IMR-90 (cell line): ENCODE results near the gene AJAP1. TPM values are rescaled to one million over a fixed set of nuclear protein-coding genes. Genes with fewer than 3 reads are reported as not detected.

Source experiments
- ATAC-seq: fragments of 200-7000 bp; cut with Tn5 transposase; 2 replicates; pipeline ENCODE4 v1.9.1; 2020; ENCODE audit warnings: low read depth, mild to moderate bottlenecking, moderate library complexity
- BruUV-seq: library from RNA; stranded (reverse); fragments of 400-500 nt; replicated peaks from 2 replicates; lab custom pipeline; 2021; lab: Mats Ljungman, UMichigan
- CTCF ChIA-PET: fragments of 300-600 bp; formaldehyde crosslinking; extraction: SDS; loops from one replicate; lab custom pipeline; 2021; ENCODE audit warnings: antibody characterized with exemption; lab: Yijun Ruan, JAX
- POLR2A ChIA-PET: fragments of 300-600 bp; sonication (Branson Sonifier 250); formaldehyde crosslinking; loops from one replicate; lab custom pipeline; 2022; ENCODE audit warnings: antibody characterized with exemption; ENCODE audit not compliant: unreplicated experiment; lab: Charles Lee
- DNase-seq: peaks from one replicate; pipeline ENCODE4 v3.0.0; 2013
- H2AFZ ChIP-seq: replicated peaks from 2 replicates; pipeline ENCODE3; 2013; ENCODE audit warnings: low read length, mild to moderate bottlenecking; ENCODE audit not compliant: poor library complexity
- H2AK5ac ChIP-seq: 2 replicates; pipeline ENCODE4 v1.6.1; 2013; ENCODE audit warnings: low read depth, low read length, inconsistent platforms
- H2AK9ac ChIP-seq: replicated peaks from 2 replicates; pipeline ENCODE3; 2013; ENCODE audit warnings: mild to moderate bottlenecking, low read depth, low read length, moderate library complexity; ENCODE audit not compliant: poor library complexity
- H2BK120ac ChIP-seq: 2 replicates; pipeline ENCODE4 v1.6.1; 2013; ENCODE audit warnings: low read depth, low read length, inconsistent platforms
- H2BK15ac ChIP-seq: 3 replicates; pipeline ENCODE4 v1.6.1; 2013; ENCODE audit warnings: low read depth, low read length, inconsistent platforms
- H2BK20ac ChIP-seq: 2 replicates; pipeline ENCODE4 v1.6.1; 2013; ENCODE audit warnings: low read depth, mild to moderate bottlenecking, inconsistent platforms, low read length, moderate library complexity
- H2BK5ac ChIP-seq: 2 replicates; pipeline ENCODE4 v1.6.1; 2013; ENCODE audit warnings: mild to moderate bottlenecking, low read depth, low read length, inconsistent platforms; ENCODE audit not compliant: poor library complexity, severe bottlenecking
- H3K14ac ChIP-seq: replicated peaks from 2 replicates; pipeline ENCODE4 v1.6.1; 2013; ENCODE audit warnings: low read depth, low read length, inconsistent platforms
- H3K18ac ChIP-seq: 2 replicates; pipeline ENCODE4 v1.6.1; 2013; ENCODE audit warnings: low read depth, low read length, control low read depth
- H3K23ac ChIP-seq: 2 replicates; pipeline ENCODE4 v1.6.1; 2013; ENCODE audit warnings: low read depth, low read length, inconsistent platforms
- H3K27ac ChIP-seq: 2 replicates; pipeline ENCODE4 v1.5.1; 2013; ENCODE audit warnings: mild to moderate bottlenecking, control low read depth, low read length; ENCODE audit not compliant: insufficient read depth
- H3K27me3 ChIP-seq: 2 replicates; pipeline ENCODE4 v1.6.1; 2013; ENCODE audit warnings: low read length; ENCODE audit not compliant: control insufficient read depth, insufficient read depth
- H3K36me3 ChIP-seq: 2 replicates; pipeline ENCODE4 v1.6.1; 2013; ENCODE audit warnings: low read length, mixed read lengths; ENCODE audit not compliant: control insufficient read depth, insufficient read depth
- H3K4ac ChIP-seq: 2 replicates; pipeline ENCODE4 v1.6.1; 2013; ENCODE audit warnings: low read depth, low read length, inconsistent platforms
- H3K4me1 ChIP-seq: 2 replicates; pipeline ENCODE4 v1.6.1; 2013; ENCODE audit warnings: low read length, mixed read lengths; ENCODE audit not compliant: control insufficient read depth, insufficient read depth
- H3K4me2 ChIP-seq: 2 replicates; pipeline ENCODE4 v1.6.1; 2013; ENCODE audit warnings: low read depth, mild to moderate bottlenecking, control low read depth, low read length, moderate library complexity
- H3K4me3 ChIP-seq: 2 replicates; pipeline ENCODE4 v1.5.1; 2013; ENCODE audit warnings: low read depth, mild to moderate bottlenecking, control low read depth, low read length, moderate library complexity; ENCODE audit not compliant: insufficient read depth
- H3K56ac ChIP-seq: 2 replicates; pipeline ENCODE4 v1.6.1; 2013; ENCODE audit warnings: low read length, inconsistent platforms; ENCODE audit not compliant: insufficient read depth; ENCODE audit errors: extremely low read depth
- H3K79me1 ChIP-seq, 2 experiments: 2 replicates each; pipeline ENCODE4 v1.6.1; 2013; ENCODE audit warnings: low read length in 2 of 2, inconsistent platforms in 1 of 2, low read depth in 1 of 2
- H3K9ac ChIP-seq: 2 replicates; pipeline ENCODE4 v1.6.1; 2013; ENCODE audit warnings: low read depth, low read length, control low read depth
- H3K9me1 ChIP-seq: 2 replicates; pipeline ENCODE4 v1.6.1; 2013; ENCODE audit warnings: low read length, inconsistent platforms; ENCODE audit not compliant: insufficient read depth
- H3K9me3 ChIP-seq: 2 replicates; pipeline ENCODE4 v1.6.1; 2013; ENCODE audit warnings: low read length; ENCODE audit not compliant: control insufficient read depth, insufficient read depth
- H4K20me1 ChIP-seq: 2 replicates; pipeline ENCODE4 v1.6.1; 2013; ENCODE audit warnings: low read length, inconsistent platforms; ENCODE audit not compliant: insufficient read depth
- H4K5ac ChIP-seq: 2 replicates; pipeline ENCODE4 v1.6.1; 2013; ENCODE audit warnings: mild to moderate bottlenecking, low read depth, low read length, control low read depth
- H4K8ac ChIP-seq, 2 experiments: 2 replicates each; pipeline ENCODE4 v1.6.1; 2013; ENCODE audit warnings: low read depth in 2 of 2, low read length in 2 of 2, control low read depth in 1 of 2, inconsistent platforms in 1 of 2
- H4K91ac ChIP-seq: 2 replicates; pipeline ENCODE4 v1.6.1; 2013; ENCODE audit warnings: low read depth, low read length, inconsistent platforms; ENCODE audit not compliant: insufficient read depth
- CEBPB ChIP-seq: IDR thresholded peaks from 2 replicates; pipeline ENCODE4 v1.6.1; 2012; ENCODE audit warnings: low read depth, low read length, improper control_type of control experiment
- MAFK ChIP-seq: IDR thresholded peaks from 2 replicates; pipeline ENCODE4 v1.6.1; 2012; ENCODE audit warnings: low read depth, low read length, improper control_type of control experiment
- POLR2A ChIP-seq: IDR thresholded peaks from 2 replicates; pipeline ENCODE4 v1.6.1; 2012; ENCODE audit warnings: mild to moderate bottlenecking, low read depth, low read length
- RCOR1 ChIP-seq: IDR thresholded peaks from 2 replicates; pipeline ENCODE4 v1.6.1; 2012; ENCODE audit warnings: mild to moderate bottlenecking, low read length, improper control_type of control experiment; ENCODE audit not compliant: insufficient replicate concordance
- RFX5 ChIP-seq: IDR thresholded peaks from 2 replicates; pipeline ENCODE4 v1.8.0; 2012; ENCODE audit warnings: low read depth, mild to moderate bottlenecking, low read length, moderate library complexity
- WGBS, 2 experiments: methylation state at CpG; one replicate each; pipeline versions ENCODE4 v1.1.5 to v1.1.7; 2013; ENCODE audit warnings: missing lambda C conversion rate in 2 of 2; ENCODE audit not compliant: insufficient read length in 1 of 2; ENCODE audit errors: extremely low coverage in 2 of 2; 5-methylcytosine and 5-hydroxymethylcytosine counted together
- dilution Hi-C: fragments of 300-500 bp; cut with HindIII; formaldehyde crosslinking; loops from one replicate; pipeline ENCODE4 v1.14.3; 2018; ENCODE audit warnings: low sequenced_read_pairs; ENCODE audit not compliant: unreplicated experiment
- in situ Hi-C: fragments of 300-500 bp; cut with MboI; formaldehyde crosslinking; loops from 3 replicates; pipeline ENCODE4 v1.14.3; 2019; ENCODE audit warnings: low sequenced_read_pairs, inconsistent platforms, mixed read lengths
- intact Hi-C: fragments of 100-400 bp; cut with micrococcal nuclease; formaldehyde crosslinking; loops from 2 replicates; pipeline ENCODE4 v1.10.0; 2022
- polyA plus RNA-seq, 3 experiments: library from polyadenylated mRNA; depleted of rRNA; stranded (reverse); fragments of >200 nt; gene quantifications; 2 replicates each; pipeline ENCODE4 v1.2.3, GENCODE V29; 2012; ENCODE audit warnings: low replicate concordance in 1 of 3
- total RNA-seq: library from RNA; depleted of rRNA; stranded (reverse); fragments of >200 nt; gene quantifications from 2 replicates; pipeline ENCODE4 v1.2.3, GENCODE V29; 2012

Gene AJAP1
- total and polyA plus RNA-seq, 2 of the 4 experiments (the other 2 are of a cell fraction), result under 0.01 to 0.02 TPM

DNA sequence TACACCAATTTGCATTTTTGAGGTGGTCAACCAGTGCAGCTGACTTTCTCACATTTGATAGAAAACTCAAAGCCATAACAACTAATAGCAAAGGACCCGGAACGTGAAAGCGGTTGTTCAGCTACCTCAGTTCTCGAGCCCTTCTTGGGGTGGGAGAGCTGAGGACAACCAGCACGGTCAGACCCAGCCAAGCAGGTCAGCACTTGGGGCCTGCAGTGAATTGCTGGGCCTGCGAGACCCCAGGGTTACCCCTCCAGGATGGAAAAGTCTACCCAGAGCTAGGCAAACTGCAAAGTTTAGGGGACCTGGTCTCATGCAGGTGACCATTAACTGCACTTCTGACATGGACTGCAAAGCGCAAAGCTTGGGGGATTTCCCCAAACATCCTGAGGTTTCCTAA lies 23.8 kb upstream of the AJAP1 start:
- Histone ChIP-seq H4K8ac (no peak overlapping the region), H3K27ac (no peak overlapping the region), H3K23ac (no peak overlapping the region), H3K9ac (no peak overlapping the region), H2BK120ac (no peak overlapping the region), H4K20me1 (no peaks in the 10 kb centered on the region), H3K4me3 (no peak overlapping the region), H2BK5ac (no peak overlapping the region), H3K18ac (no peak overlapping the region), H2AK5ac (no peak overlapping the region), H3K36me3 (no peaks in the 10 kb centered on the region), H2AK9ac (no peak overlapping the region), H3K27me3 (no peaks in the 10 kb centered on the region), H3K79me1 (no peaks in the 10 kb centered on the region), H2BK20ac (no peak overlapping the region), H3K56ac (no peak overlapping the region), H3K14ac (no peak overlapping the region), H4K91ac (no peak overlapping the region), H4K5ac (no peak overlapping the region), H3K4ac (no peak overlapping the region), H3K9me3 (peaks cover 46% of the 10 kb centered on the region), H2BK15ac (no peak overlapping the region), H3K9me1 (no peaks in the 10 kb centered on the region), H2AFZ (no peak overlapping the region), H3K4me1 (no peaks in the 10 kb centered on the region), H3K4me2 (no peak overlapping the region)
- in situ Hi-C loops, result no loop called here
- intact Hi-C loops, result no loop called here
- ChIA-PET CTCF (no interaction called here), POLR2A (no interaction called here)
- ATAC-seq, result no peak
- 44% methylated on average over 1 of the region's 7 CpGs; no CpG with 5 or more reads in 1 of the 2 experiments for WGBS, 2 experiments
- no TSS peak for BruUV-seq
- no peak for DNase-seq
- TF ChIP-seq RCOR1 (no peak), POLR2A (no peak), MAFK (no peak), RFX5 (no peak), CEBPB (no peak)
- dilution Hi-C loops, result no loop called here
